Vagina (tissue), 2 donors: ENCODE data around the gene CELSR3. TPM values are rescaled to one million over a fixed set of nuclear protein-coding genes. Genes with fewer than 3 reads are reported as not detected.

Source experiments
- DNase-seq, 2 donors: peaks; one replicate each; pipeline ENCODE4 v3.0.0-alpha.2; 2017; ENCODE audit errors: extremely low spot score in 2 of 2
- H3K27ac ChIP-seq: fragments of 200-600 bp; sonication (generic); one replicate; pipeline ENCODE4 v1.5.1; 2019
- H3K27me3 ChIP-seq: fragments of 200-600 bp; sonication (generic); one replicate; pipeline ENCODE4 v1.5.1; 2019
- H3K36me3 ChIP-seq, 2 donors: fragments of 200-600 bp; sonication (generic); one replicate each; pipeline ENCODE4 v1.5.1; 2017 to 2019
- H3K4me1 ChIP-seq: fragments of 200-600 bp; sonication (generic); one replicate; pipeline ENCODE4 v1.5.1; 2019
- H3K4me3 ChIP-seq, 2 donors: fragments of 200-600 bp; sonication (generic); 1 replicate in 1 of 2; 2 replicates in 1 of 2; pipeline ENCODE4 v1.5.1; 2016 to 2019
- H3K9me3 ChIP-seq: fragments of 200-600 bp; sonication (generic); one replicate; pipeline ENCODE4 v1.5.1; 2019
- POLR2A ChIP-seq, 2 donors: fragments of 450-650 bp; IDR thresholded peaks; one replicate each; pipeline ENCODE4 v1.6.1; 2017; ENCODE audit warnings: antibody characterized with exemption in 2 of 2, mild to moderate bottlenecking in 2 of 2, moderate library complexity in 2 of 2
- POLR2AphosphoS5 ChIP-seq, 2 donors: sonication (generic); formaldehyde crosslinking; IDR thresholded peaks; one replicate each; pipeline ENCODE4 v1.9.0; 2017; ENCODE audit warnings: antibody characterized with exemption in 2 of 2, mild to moderate bottlenecking in 2 of 2, low read depth in 1 of 2; ENCODE audit not compliant: insufficient read depth in 1 of 2
- intact Hi-C: fragments of 100-400 bp; cut with DNase I; formaldehyde crosslinking; loops from one replicate; pipeline ENCODE4 v1.15.1; 2023
- total RNA-seq: library from RNA; depleted of rRNA; stranded (reverse); fragments of >200 nt; gene quantifications from one replicate; pipeline ENCODE4 v1.2.3, GENCODE V29; 2016
- TF ChIP-seq, protein P1 (sequence below), 3 experiments: fragments of 450-650 bp in 2 of 3; fragments of 200-600 bp in 1 of 3; sonication (generic) in 1 of 3; IDR thresholded peaks; one replicate each; pipeline ENCODE4 v1.5.1; 2017 to 2019; ENCODE audit warnings: antibody characterized with exemption in 3 of 3, mild to moderate bottlenecking in 2 of 3, moderate library complexity in 2 of 3

Gene CELSR3
- total RNA-seq, 1 donor from 2014 or later: 2.2 TPM

GRCh38 chr3:48684054-48684349 is 21.3 kb upstream of the CELSR3 start:
- intact Hi-C loops: no loop called here
- no peaks in the 10 kb centered on the region for H3K27me3 ChIP-seq
- TF ChIP-seq, protein P1, sequence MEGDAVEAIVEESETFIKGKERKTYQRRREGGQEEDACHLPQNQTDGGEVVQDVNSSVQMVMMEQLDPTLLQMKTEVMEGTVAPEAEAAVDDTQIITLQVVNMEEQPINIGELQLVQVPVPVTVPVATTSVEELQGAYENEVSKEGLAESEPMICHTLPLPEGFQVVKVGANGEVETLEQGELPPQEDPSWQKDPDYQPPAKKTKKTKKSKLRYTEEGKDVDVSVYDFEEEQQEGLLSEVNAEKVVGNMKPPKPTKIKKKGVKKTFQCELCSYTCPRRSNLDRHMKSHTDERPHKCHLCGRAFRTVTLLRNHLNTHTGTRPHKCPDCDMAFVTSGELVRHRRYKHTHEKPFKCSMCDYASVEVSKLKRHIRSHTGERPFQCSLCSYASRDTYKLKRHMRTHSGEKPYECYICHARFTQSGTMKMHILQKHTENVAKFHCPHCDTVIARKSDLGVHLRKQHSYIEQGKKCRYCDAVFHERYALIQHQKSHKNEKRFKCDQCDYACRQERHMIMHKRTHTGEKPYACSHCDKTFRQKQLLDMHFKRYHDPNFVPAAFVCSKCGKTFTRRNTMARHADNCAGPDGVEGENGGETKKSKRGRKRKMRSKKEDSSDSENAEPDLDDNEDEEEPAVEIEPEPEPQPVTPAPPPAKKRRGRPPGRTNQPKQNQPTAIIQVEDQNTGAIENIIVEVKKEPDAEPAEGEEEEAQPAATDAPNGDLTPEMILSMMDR (IDR thresholded peaks at IDR 0.05): no peak
- TF ChIP-seq POLR2A (IDR thresholded peaks at IDR 0.05): no peak
- no peak for TF ChIP-seq POLR2AphosphoS5 (IDR thresholded peaks at IDR 0.05; ENCODE audit: insufficient read depth in 1 of 2, low read depth in 1 of 2)
- H3K27ac ChIP-seq: no peak overlapping the region
- peak overlapping the region; percentile 90 for H3K4me3 ChIP-seq
- DNase-seq: no peak
- peaks cover 33% of the 10 kb centered on the region for H3K4me1 ChIP-seq
- no peaks in the 10 kb centered on the region for H3K9me3 ChIP-seq
- H3K36me3 ChIP-seq: peaks cover 0 to 42% of the 10 kb centered on the region in 2 donors

GRCh38 chr3:48682786-48683185 is 20.1 kb upstream of the CELSR3 start:
- DNase-seq: no peak
- peaks cover 33% of the 10 kb centered on the region for H3K4me1 ChIP-seq
- H3K36me3 ChIP-seq: peaks cover 0 to 43% of the 10 kb centered on the region in 2 donors
- H3K27ac ChIP-seq: no peak overlapping the region
- H3K9me3 ChIP-seq: no peaks in the 10 kb centered on the region
- H3K27me3 ChIP-seq: no peaks in the 10 kb centered on the region
- no peak overlapping the region for H3K4me3 ChIP-seq
- intact Hi-C loops: no loop called here
- TF ChIP-seq, protein P1 (IDR thresholded peaks at IDR 0.05): no peak
- TF ChIP-seq POLR2A (IDR thresholded peaks at IDR 0.05) (no peak), POLR2AphosphoS5 (IDR thresholded peaks at IDR 0.05; ENCODE audit: insufficient read depth in 1 of 2, low read depth in 1 of 2) (no peak)

DNA sequence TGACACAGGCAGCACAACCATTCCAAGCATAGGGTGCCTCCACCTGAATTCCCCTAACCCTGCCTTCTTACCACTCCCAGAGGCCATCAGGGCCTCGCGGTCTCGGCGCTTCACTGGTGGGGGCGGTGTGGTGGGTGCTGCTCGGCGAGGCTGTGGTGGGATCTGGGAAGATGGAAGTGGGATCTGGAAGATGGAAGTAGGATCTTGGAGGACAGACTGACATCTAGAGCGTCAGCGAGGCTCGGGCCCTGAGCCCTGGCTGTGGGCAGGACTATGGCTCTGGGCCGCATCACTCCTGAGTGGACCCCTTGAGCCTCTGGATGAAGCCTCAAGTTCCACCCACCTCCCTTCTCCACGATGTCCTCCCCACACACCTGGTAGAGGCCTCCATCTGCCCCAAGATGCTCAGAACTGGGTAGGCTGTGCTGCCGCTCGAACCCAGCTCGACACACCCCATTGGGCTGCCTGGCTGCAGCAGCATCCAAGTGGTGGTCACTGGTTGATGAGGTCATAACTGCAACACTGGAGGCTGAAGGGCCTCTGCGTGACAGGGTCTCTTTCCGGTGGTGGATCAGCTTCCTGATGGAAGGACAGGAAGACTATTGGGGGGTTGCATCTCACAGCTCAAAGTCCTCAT is 19.4 kb upstream of the CELSR3 start:
- Histone ChIP-seq H3K4me1 (peaks cover 33% of the 10 kb centered on the region), H3K9me3 (no peaks in the 10 kb centered on the region), H3K4me3 (no peak overlapping the region), H3K36me3 (peaks cover 0 to 47% of the 10 kb centered on the region in 2 donors), H3K27me3 (no peaks in the 10 kb centered on the region), H3K27ac (no peak overlapping the region)
- DNase-seq: no peak
- TF ChIP-seq, protein P1 (IDR thresholded peaks at IDR 0.05): no peak
- no peak for TF ChIP-seq POLR2A (IDR thresholded peaks at IDR 0.05)
- TF ChIP-seq POLR2AphosphoS5 (IDR thresholded peaks at IDR 0.05; ENCODE audit: insufficient read depth in 1 of 2, low read depth in 1 of 2): no peak
- intact Hi-C loops: no loop called here

GRCh38 chr3:48681541-48681880 is 18.8 kb upstream of the CELSR3 start:
- peaks cover 0 to 47% of the 10 kb centered on the region in 2 donors for H3K36me3 ChIP-seq
- H3K4me1 ChIP-seq: peaks cover 30% of the 10 kb centered on the region
- DNase-seq: no peak
- no peak for TF ChIP-seq POLR2A (IDR thresholded peaks at IDR 0.05)
- TF ChIP-seq, protein P1 (IDR thresholded peaks at IDR 0.05): no peak
- no peak for TF ChIP-seq POLR2AphosphoS5 (IDR thresholded peaks at IDR 0.05; ENCODE audit: insufficient read depth in 1 of 2, low read depth in 1 of 2)
- intact Hi-C loops: no loop called here
- no peak overlapping the region for H3K4me3 ChIP-seq
- no peak overlapping the region for H3K27ac ChIP-seq
- H3K9me3 ChIP-seq: no peaks in the 10 kb centered on the region
- H3K27me3 ChIP-seq: no peaks in the 10 kb centered on the region

- no peak overlapping the region for H3K4me3 ChIP-seq
- intact Hi-C loops: no loop called here
- H3K27me3 ChIP-seq: no peaks in the 10 kb centered on the region
- H3K4me1 ChIP-seq: peaks cover 25% of the 10 kb centered on the region
- TF ChIP-seq, protein P1 (IDR thresholded peaks at IDR 0.05): no peak
- no peak for TF ChIP-seq POLR2AphosphoS5 (IDR thresholded peaks at IDR 0.05; ENCODE audit: insufficient read depth in 1 of 2, low read depth in 1 of 2)
- no peak for TF ChIP-seq POLR2A (IDR thresholded peaks at IDR 0.05)
- H3K27ac ChIP-seq: no peak overlapping the region
- H3K9me3 ChIP-seq: no peaks in the 10 kb centered on the region
- DNase-seq: no peak
- H3K36me3 ChIP-seq: peaks cover 0 to 47% of the 10 kb centered on the region in 2 donors
Measured at GRCh38 chr3:48680811-48681540, 18.3 kb upstream of the CELSR3 start.
